HG02763 (cell line): ENCODE data around the gene LRP1B.
"Not testable (repeated sequence)": the region's sequence is repeated elsewhere in the genome, so short reads cannot be mapped to it uniquely, and the experiment has no call there.

Experiments used
- ATAC-seq: cut with Tn5 transposase; IDR thresholded peaks from one replicate; pipeline ENCODE4 v1.9.1; 2021; ENCODE audit warnings: mild to moderate bottlenecking, moderate library complexity; ENCODE audit not compliant: unreplicated experiment

The LRP1B gene

GRCh38 chr2:140422759-140423158 is 1708.1 kb downstream of the LRP1B start:
- no peak for ATAC-seq

- ATAC-seq: no peak
These were observed 1713.3 kb downstream of the LRP1B start for GRCh38 chr2:140417504-140417903.

GRCh38 chr2:140416577-140416976 is 1714.2 kb downstream of the LRP1B start:
- ATAC-seq: no peak

GRCh38 chr2:140415035-140415434 is 1715.8 kb downstream of the LRP1B start:
- not testable (repeated sequence) for ATAC-seq

GRCh38 chr2:140410695-140411094 is 1720.1 kb downstream of the LRP1B start:
- no peak for ATAC-seq

- ATAC-seq: no peak
These were observed 1729.8 kb downstream of the LRP1B start for GRCh38 chr2:140401056-140401455.

- no peak for ATAC-seq
These were observed 1738.0 kb downstream of the LRP1B start for GRCh38 chr2:140392824-140393223.

GRCh38 chr2:140384946-140385345 is 1745.9 kb downstream of the LRP1B start:
- no peak for ATAC-seq

GRCh38 chr2:140383781-140384180 is 1747.0 kb downstream of the LRP1B start:
- ATAC-seq: no peak

- no peak for ATAC-seq
These were observed 1754.1 kb downstream of the LRP1B start for GRCh38 chr2:140376686-140377085.

- ATAC-seq: no peak
These were observed 1767.7 kb downstream of the LRP1B start for GRCh38 chr2:140363131-140363530.

- ATAC-seq: no peak
These were observed 1768.5 kb downstream of the LRP1B start for GRCh38 chr2:140362361-140362760.

GRCh38 chr2:140359056-140359771 is 1771.6 kb downstream of the LRP1B start:
- ATAC-seq: no peak

- no peak for ATAC-seq
These were observed 1774.1 kb downstream of the LRP1B start for GRCh38 chr2:140356697-140357096.

GRCh38 chr2:140355511-140356090 is 1775.2 kb downstream of the LRP1B start:
- ATAC-seq: no peak

GRCh38 chr2:140354544-140354943 is 1776.3 kb downstream of the LRP1B start:
- ATAC-seq: no peak

GRCh38 chr2:140353541-140353940 is 1777.3 kb downstream of the LRP1B start:
- no peak for ATAC-seq

GRCh38 chr2:140351692-140352091 is 1779.1 kb downstream of the LRP1B start:
- no peak for ATAC-seq

GRCh38 chr2:140349695-140350094 is 1781.1 kb downstream of the LRP1B start:
- no peak for ATAC-seq

- ATAC-seq: no peak
These were observed 1782.0 kb downstream of the LRP1B start for GRCh38 chr2:140348826-140349225.

- ATAC-seq: no peak
These were observed 1786.0 kb downstream of the LRP1B start for GRCh38 chr2:140344838-140345237.

GRCh38 chr2:140344266-140344665 is 1786.5 kb downstream of the LRP1B start:
- ATAC-seq: not testable (repeated sequence)

GRCh38 chr2:140338795-140339194 is 1792.0 kb downstream of the LRP1B start:
- no peak for ATAC-seq
